ENCODE data around the gene NTHL1. TPM values are rescaled to one million over a fixed set of nuclear protein-coding genes. Genes with fewer than 3 reads are reported as not detected.

NTHL1 gene
- total RNA-seq, 4 donors from 2014 or later, result 3.5 to 13.6 (median 6.4) TPM

DNA sequence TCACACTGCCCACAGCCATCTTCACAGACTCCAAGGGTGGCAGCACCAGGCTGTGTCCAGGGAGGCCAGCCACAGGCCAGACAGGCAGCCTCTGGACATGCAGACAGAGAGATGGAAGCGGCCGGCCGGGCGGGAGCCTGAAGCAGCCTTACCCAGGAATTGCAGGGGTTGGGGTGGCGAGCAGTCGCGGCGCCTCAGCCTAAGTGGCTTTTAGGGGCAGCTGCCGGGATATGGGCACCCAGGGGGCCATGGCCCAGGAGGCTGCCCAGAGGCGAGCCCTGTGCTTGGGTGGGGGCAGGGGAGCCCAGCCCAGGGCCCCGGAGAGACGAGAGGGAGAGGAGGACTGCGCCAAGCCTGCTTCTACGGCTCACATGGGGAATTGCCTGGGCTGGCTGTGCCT, 22.4 kb downstream of the NTHL1 start:
- DNase-seq (no peak), ATAC-seq (no peak)
- Histone ChIP-seq H3K4me1 (peaks cover 0 to 13% of the 10 kb centered on the region in 2 donors), H3K27ac (peak overlapping the region in 1 of 4 donors; percentile 8), H3K9me3 (no peaks in the 10 kb centered on the region), H3K36me3 (no peaks in the 10 kb centered on the region), H3K27me3 (peaks cover 15 to 17% (median 16%) of the 10 kb centered on the region in 3 donors), H3K4me3 (no peak overlapping the region)
- in situ Hi-C loops (cut with MboI; ENCODE audit: low sequenced_read_pairs in 4 of 4), result no loop called here
- intact Hi-C loops (cut with DNase I; ENCODE audit: low total_unique reads), result no loop called here
- no peak for TF ChIP-seq POLR2A (IDR thresholded peaks at IDR 0.05)
- TF ChIP-seq, protein P1, sequence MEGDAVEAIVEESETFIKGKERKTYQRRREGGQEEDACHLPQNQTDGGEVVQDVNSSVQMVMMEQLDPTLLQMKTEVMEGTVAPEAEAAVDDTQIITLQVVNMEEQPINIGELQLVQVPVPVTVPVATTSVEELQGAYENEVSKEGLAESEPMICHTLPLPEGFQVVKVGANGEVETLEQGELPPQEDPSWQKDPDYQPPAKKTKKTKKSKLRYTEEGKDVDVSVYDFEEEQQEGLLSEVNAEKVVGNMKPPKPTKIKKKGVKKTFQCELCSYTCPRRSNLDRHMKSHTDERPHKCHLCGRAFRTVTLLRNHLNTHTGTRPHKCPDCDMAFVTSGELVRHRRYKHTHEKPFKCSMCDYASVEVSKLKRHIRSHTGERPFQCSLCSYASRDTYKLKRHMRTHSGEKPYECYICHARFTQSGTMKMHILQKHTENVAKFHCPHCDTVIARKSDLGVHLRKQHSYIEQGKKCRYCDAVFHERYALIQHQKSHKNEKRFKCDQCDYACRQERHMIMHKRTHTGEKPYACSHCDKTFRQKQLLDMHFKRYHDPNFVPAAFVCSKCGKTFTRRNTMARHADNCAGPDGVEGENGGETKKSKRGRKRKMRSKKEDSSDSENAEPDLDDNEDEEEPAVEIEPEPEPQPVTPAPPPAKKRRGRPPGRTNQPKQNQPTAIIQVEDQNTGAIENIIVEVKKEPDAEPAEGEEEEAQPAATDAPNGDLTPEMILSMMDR (IDR thresholded peaks at IDR 0.05 in 4 of 5, conservative IDR thresholded peaks at IDR 0.05 in 1 of 5), result no peak

- H3K4me3 ChIP-seq, result peak overlapping the region; percentile 2 to 63 (median 43)
- H3K4me1 ChIP-seq, result peaks cover 0 to 16% of the 10 kb centered on the region in 2 donors
- ATAC-seq, result no peak
- H3K36me3 ChIP-seq, result no peaks in the 10 kb centered on the region
- H3K9me3 ChIP-seq, result no peaks in the 10 kb centered on the region
- no peak for DNase-seq
- H3K27me3 ChIP-seq, result peaks cover 27 to 28% (median 27%) of the 10 kb centered on the region in 3 donors
- TF ChIP-seq POLR2A (IDR thresholded peaks at IDR 0.05), result no peak
- TF ChIP-seq, protein P1 (IDR thresholded peaks at IDR 0.05 in 4 of 5, conservative IDR thresholded peaks at IDR 0.05 in 1 of 5), result no peak
- intact Hi-C loops (cut with DNase I; ENCODE audit: low total_unique reads), result no loop called here
- in situ Hi-C loops (cut with MboI; ENCODE audit: low sequenced_read_pairs in 4 of 4), result loop anchor here in 1 of 4 donors (5.0 kb wide), 1 partner anchor 118 kb away; no protein-coding TSS in a partner anchor
- peak overlapping the region; percentile 54 to 80 (median 64) for H3K27ac ChIP-seq
These were observed 23.6 kb downstream of the NTHL1 start for GRCh38 chr16:2024032-2024420.

GRCh38 chr16:2023092-2024031, 24.3 kb downstream of the NTHL1 start:
- H3K4me1 ChIP-seq, result peaks cover 0 to 16% of the 10 kb centered on the region in 2 donors

DNA sequence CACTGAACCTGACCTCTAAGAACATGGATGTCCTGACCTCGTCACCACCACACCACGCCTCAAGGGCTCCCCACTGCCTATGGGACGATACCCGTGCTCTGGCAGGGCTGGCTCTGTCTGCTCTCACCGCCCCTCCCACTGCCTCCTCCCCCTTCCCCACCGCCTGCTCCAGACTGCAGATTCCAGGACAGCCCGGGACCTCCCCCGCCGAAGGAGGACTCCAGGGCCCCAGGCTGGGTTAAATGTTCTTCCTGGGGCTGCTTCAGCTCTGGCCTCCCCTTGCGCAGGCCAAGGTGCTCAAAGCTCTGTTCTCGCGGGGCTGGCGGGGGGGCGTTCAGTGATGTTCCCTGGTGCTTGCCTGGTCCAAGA, 24.9 kb downstream of the NTHL1 start:
- Histone ChIP-seq H3K36me3 (no peaks in the 10 kb centered on the region), H3K27ac (no peak overlapping the region), H3K4me1 (peaks cover 0 to 15% of the 10 kb centered on the region in 2 donors), H3K27me3 (peaks cover 27 to 33% (median 31%) of the 10 kb centered on the region in 3 donors), H3K9me3 (no peaks in the 10 kb centered on the region), H3K4me3 (peak overlapping the region; percentile 27 to 49 (median 41))
- DNase-seq, result no peak
- no peak for TF ChIP-seq POLR2A (IDR thresholded peaks at IDR 0.05)
- TF ChIP-seq, protein P1 (IDR thresholded peaks at IDR 0.05 in 4 of 5, conservative IDR thresholded peaks at IDR 0.05 in 1 of 5), result no peak
- no peak for ATAC-seq
- intact Hi-C loops (cut with DNase I; ENCODE audit: low total_unique reads), result loop anchor here (1.0 to 2.0 kb wide), 5 partner anchors 25 to 228 kb away; partner anchors contain the start of genes ECI1, NTHL1 and TSC2
- in situ Hi-C loops (cut with MboI; ENCODE audit: low sequenced_read_pairs in 4 of 4), result loop anchor here in 1 of 4 donors (5.0 kb wide), 1 partner anchor 120 kb away; no protein-coding TSS in a partner anchor

More at GRCh38 chr16:2023092-2024031, 24.3 kb downstream of the NTHL1 start:
- Histone ChIP-seq H3K4me3 (peak overlapping the region; percentile 37 to 63 (median 44)), H3K27ac (peak overlapping the region; percentile 54 to 80 (median 64)), H3K27me3 (peaks cover 27 to 33% (median 31%) of the 10 kb centered on the region in 3 donors), H3K9me3 (no peaks in the 10 kb centered on the region), H3K36me3 (no peaks in the 10 kb centered on the region)
- DNase-seq (peak; percentile 87 to 88), ATAC-seq (peak; percentile 80 to 83)
- intact Hi-C loops (cut with DNase I; ENCODE audit: low total_unique reads) (loop anchor here (1.0 to 2.0 kb wide), 5 partner anchors 24 to 227 kb away; partner anchors contain the start of genes ECI1, NTHL1 and TSC2), in situ Hi-C loops (cut with MboI; ENCODE audit: low sequenced_read_pairs in 4 of 4) (loop anchor here in 1 of 4 donors (5.0 kb wide), 1 partner anchor 119 kb away; no protein-coding TSS in a partner anchor)
- peak in 1 of 2 donors; percentile 48 for TF ChIP-seq POLR2A (IDR thresholded peaks at IDR 0.05)
- TF ChIP-seq, protein P1 (IDR thresholded peaks at IDR 0.05 in 4 of 5, conservative IDR thresholded peaks at IDR 0.05 in 1 of 5), result peak; percentile 95 to 99 (median 98)

All from gastrocnemius medialis (tissue), 4 donors.